Coronary artery (tissue), 2 donors: ENCODE measurements around the gene YES1.

Source experiments
- DNase-seq: peaks from one replicate; pipeline ENCODE4 v3.0.0-alpha.2; 2017; ENCODE audit warnings: low spot score
- H3K27ac ChIP-seq, 2 donors: fragments of 200-600 bp; sonication (generic); one replicate each; pipeline ENCODE4 v1.5.1; 2016 to 2019
- H3K4me3 ChIP-seq: fragments of 200-600 bp; sonication (generic); 2 replicates; pipeline ENCODE4 v1.5.1; 2016; ENCODE audit warnings: mild to moderate bottlenecking, moderate library complexity
- CTCF ChIP-seq: fragments of 200-600 bp; sonication (generic); IDR thresholded peaks from one replicate; pipeline ENCODE4 v1.5.1; 2019; ENCODE audit warnings: antibody characterized with exemption

Gene YES1

GRCh38 chr18:841647-842370, 29.8 kb upstream of the YES1 start:
- no peak overlapping the region for H3K4me3 ChIP-seq
- no peak for TF ChIP-seq CTCF
- no peak overlapping the region for H3K27ac ChIP-seq
- no peak for DNase-seq

- no peak overlapping the region for H3K27ac ChIP-seq
- no peak for TF ChIP-seq CTCF
- no peak for DNase-seq
These were observed 28.5 kb upstream of the YES1 start for GRCh38 chr18:840516-840915.

GRCh38 chr18:840023-840408, 28.0 kb upstream of the YES1 start:
- no peak for TF ChIP-seq CTCF
- Histone ChIP-seq H3K27ac (no peak overlapping the region), H3K4me3 (no peak overlapping the region)
- no peak for DNase-seq

More at GRCh38 chr18:840516-840915, 28.5 kb upstream of the YES1 start:
- no peak overlapping the region for H3K4me3 ChIP-seq

GRCh38 chr18:839224-840022, 27.4 kb upstream of the YES1 start:
- H3K4me3 ChIP-seq = no peak overlapping the region
- no peak overlapping the region for H3K27ac ChIP-seq
- DNase-seq = peak; percentile 86
- TF ChIP-seq CTCF = peak; percentile 94

GRCh38 chr18:837922-838321, 25.9 kb upstream of the YES1 start:
- Histone ChIP-seq H3K4me3 (no peak overlapping the region), H3K27ac (no peak overlapping the region)
- TF ChIP-seq CTCF = no peak
- DNase-seq = no peak

- DNase-seq = no peak
- no peak for TF ChIP-seq CTCF
- no peak overlapping the region for H3K4me3 ChIP-seq
- no peak overlapping the region for H3K27ac ChIP-seq
These were observed 22.2 kb upstream of the YES1 start for GRCh38 chr18:834082-834720.
